SKM-1 treated with dmso at 0.1 percent for 144 hours (cell line): ENCODE data around the gene INO80C.

Experiments
- DNase-seq: peaks from one replicate; lab custom pipeline; 2025; ENCODE audit not compliant: unreplicated experiment; lab: John Stamatoyannopoulos, UW

The INO80C gene

DNA sequence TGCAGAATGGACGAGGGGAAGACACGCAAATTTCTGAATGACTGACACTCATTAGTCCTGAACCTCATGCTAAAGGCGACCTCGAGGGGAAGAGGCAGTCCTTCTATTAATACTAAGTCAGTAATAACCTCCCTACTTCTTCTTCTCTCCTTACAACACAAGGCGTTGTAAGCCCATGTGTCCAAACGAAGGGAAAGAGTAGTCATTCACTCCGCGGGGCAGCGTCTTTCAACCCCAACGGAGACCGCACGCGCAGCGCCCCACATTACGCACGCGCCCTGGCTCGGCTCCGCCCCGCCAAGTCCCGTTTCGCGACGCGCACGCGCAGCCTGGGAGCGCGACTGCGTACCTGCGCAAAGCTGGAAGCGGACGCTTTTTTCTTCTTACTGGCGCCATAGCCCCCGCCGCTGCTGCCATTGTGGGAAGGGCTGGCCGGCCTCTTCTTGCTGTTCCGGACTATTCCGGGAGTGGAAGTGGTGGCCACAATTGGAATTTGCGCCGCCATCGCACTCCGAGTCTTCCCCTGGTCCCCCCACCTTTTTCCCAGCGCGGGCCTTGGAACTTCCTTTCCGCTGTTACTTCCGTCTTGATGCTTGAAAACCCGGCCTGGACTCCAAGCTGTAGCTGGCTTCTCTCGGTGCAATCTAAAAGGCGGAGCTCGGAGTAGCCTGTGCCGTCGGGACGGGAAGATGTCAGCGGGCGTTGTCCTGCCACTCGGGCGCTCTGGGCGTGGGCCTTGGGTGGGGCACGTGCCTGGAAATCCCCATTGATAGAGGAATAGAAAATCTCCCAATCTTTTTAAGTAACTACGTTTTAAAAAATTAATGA, at the start of gene INO80C:
TSS of gene INO80C (minus strand) at position 591 of the 828 bp plus-strand sequence. CDS start at position 505, 86 bp downstream.
- DNase-seq = peak; percentile 91

- DNase-seq = no peak
These were observed 49.3 kb upstream of the INO80C start for GRCh38 chr18:35547008-35547605.

- DNase-seq = no peak
These were observed 44.6 kb upstream of the INO80C start for GRCh38 chr18:35542356-35542755.

DNA sequence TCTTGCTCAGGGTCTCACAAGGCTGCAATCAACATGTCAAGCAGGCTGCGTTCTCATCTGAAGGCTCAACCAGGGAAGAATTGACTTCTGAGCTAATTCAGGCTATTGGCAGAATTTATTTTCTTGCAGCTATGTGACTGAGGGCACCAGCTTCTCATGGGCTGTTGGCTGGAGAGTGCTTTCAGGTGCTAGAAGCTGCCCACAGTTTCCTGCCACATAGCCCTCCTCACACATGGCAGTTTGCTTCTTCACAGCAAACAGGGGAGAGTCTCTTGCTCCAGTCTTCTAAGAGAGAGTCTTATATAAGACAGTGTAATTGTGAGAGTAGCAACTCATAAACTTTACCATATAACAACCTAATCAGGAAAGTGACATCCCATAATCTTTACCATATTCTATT, 37.5 kb upstream of the INO80C start:
- DNase-seq = no peak

- DNase-seq = no peak
These were observed 36.2 kb upstream of the INO80C start for GRCh38 chr18:35533916-35534405.

DNA sequence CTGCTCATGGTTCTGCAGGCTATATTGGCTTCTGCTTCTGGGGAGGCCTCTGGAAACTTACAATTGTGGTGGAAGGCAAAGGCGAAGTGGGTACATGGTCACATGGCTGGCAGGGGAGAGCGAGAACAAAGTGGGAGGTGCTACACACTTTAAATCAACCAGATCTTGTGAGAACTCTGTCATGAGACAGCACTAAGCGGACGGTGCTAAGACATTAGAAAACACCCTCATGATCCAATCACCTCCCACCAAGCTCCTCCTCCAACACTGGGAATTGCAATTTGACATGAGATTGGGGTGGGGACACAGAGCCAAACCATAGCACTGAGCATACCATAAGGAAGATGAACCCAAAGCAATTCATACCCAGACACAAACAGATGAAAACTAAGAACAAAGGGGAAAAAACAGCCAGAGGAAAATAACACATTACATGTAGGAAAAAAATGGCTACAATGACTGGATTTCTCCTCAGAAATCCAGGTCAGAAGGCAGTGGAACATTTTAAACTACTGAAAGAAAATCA, 31.1 kb upstream of the INO80C start:
- no peak for DNase-seq

DNA sequence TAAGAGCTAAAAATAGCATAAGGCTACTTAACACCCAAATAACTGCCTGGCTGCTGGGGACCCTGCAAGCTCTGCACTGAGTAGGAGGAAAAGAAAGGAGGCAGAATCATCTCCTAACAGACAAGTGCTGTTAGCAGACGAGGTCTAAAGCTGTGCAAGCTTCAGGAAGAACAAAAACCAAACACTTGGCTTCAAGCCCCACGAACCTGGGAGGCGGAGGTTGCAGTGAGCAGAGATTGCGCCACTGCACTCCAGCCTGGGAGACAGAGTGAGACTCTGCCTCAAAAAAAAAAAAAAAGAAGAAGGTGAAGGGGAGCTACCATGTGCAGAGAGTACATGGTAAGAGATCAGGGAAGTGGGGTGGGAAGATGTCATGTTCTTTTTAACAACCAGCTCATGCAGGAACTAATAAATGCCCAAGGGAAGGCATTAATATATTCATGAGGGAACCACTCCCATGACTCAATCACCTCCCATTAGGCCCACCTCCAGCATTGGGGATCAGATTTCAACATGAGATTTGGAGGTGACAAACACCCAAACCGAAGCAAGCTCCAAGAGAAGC, 28.8 kb upstream of the INO80C start:
- DNase-seq = peak; percentile 34

- DNase-seq = peak; percentile 10
These were observed 28.2 kb upstream of the INO80C start for GRCh38 chr18:35525795-35526494.

DNA sequence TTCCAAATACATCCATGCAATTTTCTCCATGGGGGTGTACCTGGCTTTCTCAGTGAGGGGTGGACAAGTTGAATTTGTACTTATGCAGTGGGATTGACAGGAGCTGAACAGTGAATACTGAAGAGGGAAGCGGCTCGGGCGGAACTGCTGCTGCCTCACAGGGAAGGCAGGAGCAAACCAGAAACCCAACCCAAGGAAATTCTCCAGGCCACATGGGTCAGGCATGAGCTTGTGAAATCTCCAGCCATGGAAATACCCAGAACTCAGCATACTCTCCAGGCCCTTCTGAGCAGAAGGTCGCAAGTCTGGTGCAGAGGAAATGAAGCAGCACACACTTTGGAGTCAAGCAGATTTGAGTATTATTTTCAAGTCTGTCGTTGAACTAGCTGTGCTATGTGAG, 26.5 kb upstream of the INO80C start:
- peak; percentile 6 for DNase-seq

- no peak for DNase-seq
These were observed 24.6 kb upstream of the INO80C start for GRCh38 chr18:35522130-35522959.

GRCh38 chr18:35521133-35521532, 23.4 kb upstream of the INO80C start:
- no peak for DNase-seq

DNA sequence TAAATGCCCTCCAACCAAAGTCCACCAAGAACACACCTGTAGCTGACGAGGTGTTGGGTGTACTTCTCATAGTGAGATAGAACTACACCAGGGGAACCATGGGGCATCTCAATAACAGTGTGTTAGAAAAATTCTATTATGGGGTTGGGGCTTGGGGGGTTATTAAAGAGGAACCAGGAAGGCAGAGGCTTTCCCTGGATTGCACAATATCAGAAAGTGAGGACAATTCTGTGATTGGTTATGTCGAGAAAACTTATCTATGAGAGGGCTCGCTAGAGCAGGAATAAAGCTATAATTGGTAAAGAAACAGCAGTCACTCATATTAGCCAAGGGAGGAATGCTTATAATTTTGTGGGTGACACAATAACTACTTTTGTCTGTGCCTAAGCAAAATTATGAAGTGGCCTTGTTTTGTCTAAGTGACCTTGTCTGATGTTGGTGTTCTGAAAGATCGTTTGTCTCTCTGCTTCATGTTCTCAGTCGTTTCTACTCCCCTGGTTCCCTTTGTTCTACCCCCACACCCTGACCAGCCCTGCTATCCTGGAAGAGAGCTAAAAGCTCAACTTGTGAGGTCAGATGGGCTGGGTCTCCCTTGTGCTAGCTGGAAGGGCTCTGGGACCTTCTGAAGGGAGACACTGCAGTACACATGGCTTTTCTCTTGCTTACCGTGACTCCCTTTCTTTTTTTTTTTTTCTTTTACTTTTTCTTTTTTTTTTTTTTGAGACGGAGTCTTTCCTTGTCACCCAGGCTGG, 21.6 kb upstream of the INO80C start:
- DNase-seq = no peak

GRCh38 chr18:35517715-35518114, 20.0 kb upstream of the INO80C start:
- no peak for DNase-seq

GRCh38 chr18:35516789-35517188, 19.0 kb upstream of the INO80C start:
- DNase-seq = no peak

DNA sequence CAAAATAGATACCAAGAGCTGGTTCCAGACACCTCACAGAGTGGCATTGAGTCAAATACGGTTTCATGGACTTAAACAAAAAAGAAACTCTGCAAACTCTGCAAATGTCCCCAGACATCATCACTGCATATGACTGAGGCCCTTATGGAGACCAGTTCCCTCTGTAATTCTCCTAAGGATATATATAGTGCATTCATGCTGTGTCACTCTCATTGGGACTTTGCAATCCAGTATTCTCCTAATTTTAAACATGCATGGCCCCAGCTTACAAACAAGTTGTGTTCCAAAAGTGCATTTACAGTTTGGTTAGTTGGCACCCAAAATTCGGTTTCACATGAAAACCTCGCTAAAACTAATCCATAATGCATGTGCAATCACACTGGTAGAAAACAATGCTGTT, 18.6 kb upstream of the INO80C start:
- DNase-seq = no peak

GRCh38 chr18:35515460-35516130, 17.8 kb upstream of the INO80C start:
- no peak for DNase-seq

DNA sequence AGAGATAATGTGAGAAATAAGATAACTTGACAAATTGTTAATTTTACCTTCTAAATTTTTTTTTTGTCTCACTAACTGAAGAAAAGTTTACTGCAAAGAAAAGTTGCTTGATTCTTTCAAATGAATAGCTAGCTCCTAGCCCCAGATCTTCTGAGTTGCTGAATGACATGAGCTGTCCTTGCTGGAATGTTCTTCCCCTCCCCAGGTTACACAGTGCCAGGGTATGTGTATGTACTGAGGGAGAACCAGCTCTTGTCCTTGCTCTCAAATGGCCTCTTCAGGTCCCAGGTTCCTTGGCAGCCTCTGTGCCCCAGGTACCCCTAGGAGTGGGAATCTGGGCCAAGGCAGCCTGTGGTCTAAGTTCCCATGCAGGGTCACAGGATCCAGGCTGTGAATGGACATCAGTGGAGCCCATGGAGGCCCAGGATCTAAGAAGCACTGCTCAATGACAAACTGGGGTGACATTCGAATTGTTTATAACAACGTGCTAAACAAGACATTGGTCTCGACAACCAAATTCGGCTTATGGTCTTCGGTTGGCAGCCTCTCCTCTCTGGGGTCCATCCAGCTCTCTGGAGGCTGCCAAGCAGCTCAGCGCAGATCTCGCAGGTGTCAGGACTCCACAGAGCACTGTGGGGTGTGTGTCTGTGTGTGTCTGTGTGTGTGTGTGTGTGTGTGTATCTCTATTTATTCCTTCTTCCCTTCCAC, 17.1 kb upstream of the INO80C start:
- no peak for DNase-seq

DNA sequence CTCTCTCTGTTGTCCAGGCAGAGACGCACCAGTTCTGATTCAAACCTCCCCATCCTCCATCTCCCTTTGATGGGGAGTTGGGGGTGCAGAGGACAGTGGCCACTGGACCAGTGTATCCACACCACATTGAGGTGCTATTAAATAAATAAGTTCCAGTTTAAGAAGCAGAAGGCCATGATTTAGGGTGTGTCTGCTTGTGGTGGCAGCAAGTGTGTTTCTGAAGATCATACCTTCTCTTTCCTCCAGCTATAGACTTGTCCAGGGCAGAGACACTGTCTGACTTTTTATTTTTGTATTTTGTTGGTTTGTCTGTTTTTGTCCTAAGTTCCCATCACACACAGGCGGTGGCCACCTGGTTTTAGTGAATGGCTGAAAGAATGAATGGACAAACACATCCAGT, 16.5 kb upstream of the INO80C start:
- DNase-seq = no peak
